GM13977 (cell line): ENCODE results near the gene CADM1.

Source experiments
- DNase-seq: peaks from one replicate; pipeline ENCODE4 v3.0.0; 2012; ENCODE audit warnings: low spot score
- in situ Hi-C: fragments of 300-500 bp; cut with MboI; formaldehyde crosslinking; loops from one replicate; pipeline ENCODE4 v1.12.0; 2022; ENCODE audit warnings: low sequenced_read_pairs, low pct_unique_long_range_greater_than_20kb, mixed read lengths, inconsistent platforms; ENCODE audit not compliant: unreplicated experiment
- TF ChIP-seq, protein P1 (sequence below): IDR thresholded peaks from 2 replicates; pipeline ENCODE4 v1.5.1; 2012; ENCODE audit warnings: mild to moderate bottlenecking, control low read depth; ENCODE audit not compliant: insufficient read depth; ENCODE audit errors: extremely low read depth, missing control alignments

CADM1 gene

GRCh38 chr11:115155320-115155719 is 348.9 kb downstream of the CADM1 start:
- no peak for DNase-seq
- TF ChIP-seq, protein P1, sequence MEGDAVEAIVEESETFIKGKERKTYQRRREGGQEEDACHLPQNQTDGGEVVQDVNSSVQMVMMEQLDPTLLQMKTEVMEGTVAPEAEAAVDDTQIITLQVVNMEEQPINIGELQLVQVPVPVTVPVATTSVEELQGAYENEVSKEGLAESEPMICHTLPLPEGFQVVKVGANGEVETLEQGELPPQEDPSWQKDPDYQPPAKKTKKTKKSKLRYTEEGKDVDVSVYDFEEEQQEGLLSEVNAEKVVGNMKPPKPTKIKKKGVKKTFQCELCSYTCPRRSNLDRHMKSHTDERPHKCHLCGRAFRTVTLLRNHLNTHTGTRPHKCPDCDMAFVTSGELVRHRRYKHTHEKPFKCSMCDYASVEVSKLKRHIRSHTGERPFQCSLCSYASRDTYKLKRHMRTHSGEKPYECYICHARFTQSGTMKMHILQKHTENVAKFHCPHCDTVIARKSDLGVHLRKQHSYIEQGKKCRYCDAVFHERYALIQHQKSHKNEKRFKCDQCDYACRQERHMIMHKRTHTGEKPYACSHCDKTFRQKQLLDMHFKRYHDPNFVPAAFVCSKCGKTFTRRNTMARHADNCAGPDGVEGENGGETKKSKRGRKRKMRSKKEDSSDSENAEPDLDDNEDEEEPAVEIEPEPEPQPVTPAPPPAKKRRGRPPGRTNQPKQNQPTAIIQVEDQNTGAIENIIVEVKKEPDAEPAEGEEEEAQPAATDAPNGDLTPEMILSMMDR, result no peak
- in situ Hi-C loops, result no loop called here

DNA sequence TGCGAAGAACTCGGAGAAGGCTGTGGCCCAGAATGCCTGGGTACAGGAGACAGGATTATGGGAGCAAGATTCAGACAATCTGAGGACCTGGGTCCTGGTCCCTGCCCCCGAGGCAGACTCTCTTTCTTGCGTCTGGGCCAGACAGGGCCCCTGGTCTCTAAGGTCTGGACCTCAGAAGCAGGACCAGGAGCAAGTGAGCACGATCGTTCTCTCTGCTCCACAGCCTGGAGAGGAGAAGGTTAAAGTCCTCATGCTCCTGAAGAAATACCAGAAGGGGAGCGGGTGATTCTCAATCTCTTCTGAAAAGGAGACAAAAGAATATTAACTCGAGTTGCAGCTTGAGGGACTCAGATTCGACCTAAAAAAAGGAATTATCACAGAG is 349.9 kb downstream of the CADM1 start:
- DNase-seq, result no peak
- in situ Hi-C loops, result no loop called here
- TF ChIP-seq, protein P1, result no peak

GRCh38 chr11:115153731-115154354 is 350.4 kb downstream of the CADM1 start:
- TF ChIP-seq, protein P1, result no peak
- DNase-seq, result no peak
- in situ Hi-C loops, result no loop called here

DNA sequence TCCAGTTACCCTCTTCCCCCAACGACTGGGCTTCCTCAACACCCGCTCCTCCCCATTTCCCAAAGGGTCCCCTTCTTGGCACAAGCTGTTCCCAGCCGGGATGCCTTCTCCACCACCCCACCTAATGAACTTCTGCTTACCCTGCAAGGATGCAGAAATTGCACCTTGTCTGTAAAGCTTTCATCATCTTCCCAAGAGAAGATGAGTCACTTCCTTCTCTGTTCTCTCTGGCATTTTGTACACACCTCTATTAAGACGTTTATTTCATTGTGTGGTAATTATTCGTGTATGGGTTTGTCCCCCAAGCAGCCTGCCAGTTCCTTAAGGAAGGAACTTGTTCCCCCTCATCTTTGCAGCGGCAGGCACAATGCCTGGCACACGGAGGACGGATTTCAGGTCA is 351.1 kb downstream of the CADM1 start:
- no peak for DNase-seq
- TF ChIP-seq, protein P1, result no peak
- in situ Hi-C loops, result no loop called here

DNA sequence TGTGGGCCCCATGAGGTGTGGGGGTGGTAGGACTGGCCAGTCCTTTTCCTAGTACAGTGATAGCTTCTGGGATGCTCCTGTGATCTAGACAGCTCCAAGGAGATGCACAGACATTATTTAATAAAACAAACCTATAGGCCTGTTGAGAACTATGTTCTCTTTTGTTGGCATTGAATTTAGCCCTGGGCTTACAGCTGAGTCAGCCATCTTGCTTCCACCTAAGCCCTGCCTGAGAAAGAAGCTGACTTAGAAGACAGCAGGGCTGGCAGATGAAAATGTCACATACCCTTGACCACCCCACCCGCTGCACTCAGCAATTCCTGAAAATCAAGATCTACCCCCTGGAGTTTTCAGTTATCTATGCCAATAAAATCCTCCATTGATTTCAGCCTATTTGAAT is 353.2 kb downstream of the CADM1 start:
- in situ Hi-C loops, result no loop called here

DNA sequence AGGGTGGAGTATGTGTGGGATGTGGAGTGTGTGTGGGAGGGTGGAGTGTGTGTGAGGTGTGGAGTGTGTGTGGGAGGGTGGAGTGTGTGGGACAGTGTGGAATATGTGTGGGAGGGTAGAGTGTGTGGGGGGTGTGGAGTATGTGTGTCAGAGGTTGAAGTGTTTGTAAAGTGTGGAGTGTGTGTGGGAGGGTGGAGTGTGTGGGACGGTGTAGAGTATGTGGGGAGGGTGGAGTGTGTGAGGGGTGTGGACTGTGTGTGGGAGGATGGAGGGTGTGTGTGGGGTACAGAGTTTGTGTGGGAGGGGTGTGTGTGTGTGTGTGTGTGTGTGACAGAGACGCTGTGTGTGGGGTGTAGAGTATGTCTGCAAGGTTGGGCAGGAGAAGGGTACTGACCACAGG is 355.5 kb downstream of the CADM1 start:
- DNase-seq, result no peak
- TF ChIP-seq, protein P1, result no peak
- in situ Hi-C loops, result no loop called here

More for the DNA sequence above, 353.2 kb downstream of the CADM1 start:
- DNase-seq, result no peak
- TF ChIP-seq, protein P1, result no peak
